GM10266 (cell line): Measurements from ENCODE around the gene CHDH.

Source experiments
- DNase-seq: peaks from one replicate; pipeline ENCODE4 v3.0.0; 2012; ENCODE audit errors: extremely low spot score
- CTCF ChIP-seq: IDR thresholded peaks from 2 replicates; pipeline ENCODE4 v1.5.1; 2012; ENCODE audit warnings: mild to moderate bottlenecking, low read depth; ENCODE audit not compliant: control insufficient read depth, insufficient read depth; ENCODE audit errors: missing control alignments

Gene CHDH

GRCh38 chr3:53765753-53766152 is 80.5 kb downstream of the CHDH start:
- DNase-seq: no peak
- TF ChIP-seq CTCF: no peak

GRCh38 chr3:53764026-53764775 is 82.0 kb downstream of the CHDH start:
- DNase-seq: no peak
- TF ChIP-seq CTCF: no peak

- no peak for DNase-seq
- TF ChIP-seq CTCF: no peak
Measured at GRCh38 chr3:53763353-53763752, 82.9 kb downstream of the CHDH start.
